Measurements from ENCODE around the gene NLGN2.

DNA sequence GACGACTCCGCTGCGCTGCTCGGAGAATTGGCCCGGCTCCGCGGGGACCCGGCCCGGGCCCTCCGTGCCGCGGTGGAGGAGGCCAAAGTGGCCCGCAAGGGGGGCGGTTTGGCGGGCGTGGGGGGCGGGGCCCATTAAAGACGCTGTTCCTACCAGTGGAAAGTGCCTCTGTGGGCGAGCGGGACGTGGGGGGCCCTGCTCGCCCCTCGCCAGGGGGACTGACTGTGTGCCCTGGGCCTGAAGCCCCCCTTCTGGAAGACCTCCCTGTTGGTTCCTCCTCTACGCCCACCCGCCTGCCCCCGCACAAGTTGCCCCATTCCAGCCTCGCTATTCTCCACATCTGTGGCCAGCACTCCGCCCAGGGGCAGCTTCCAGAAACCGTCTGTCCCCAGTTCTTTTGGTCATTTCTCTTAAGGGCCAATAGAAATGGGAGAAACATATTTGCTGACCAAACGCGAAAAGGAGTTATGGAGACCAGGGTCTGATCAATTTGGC lies 29.8 kb downstream of the NLGN2 start:
- TF ChIP-seq, protein P1, sequence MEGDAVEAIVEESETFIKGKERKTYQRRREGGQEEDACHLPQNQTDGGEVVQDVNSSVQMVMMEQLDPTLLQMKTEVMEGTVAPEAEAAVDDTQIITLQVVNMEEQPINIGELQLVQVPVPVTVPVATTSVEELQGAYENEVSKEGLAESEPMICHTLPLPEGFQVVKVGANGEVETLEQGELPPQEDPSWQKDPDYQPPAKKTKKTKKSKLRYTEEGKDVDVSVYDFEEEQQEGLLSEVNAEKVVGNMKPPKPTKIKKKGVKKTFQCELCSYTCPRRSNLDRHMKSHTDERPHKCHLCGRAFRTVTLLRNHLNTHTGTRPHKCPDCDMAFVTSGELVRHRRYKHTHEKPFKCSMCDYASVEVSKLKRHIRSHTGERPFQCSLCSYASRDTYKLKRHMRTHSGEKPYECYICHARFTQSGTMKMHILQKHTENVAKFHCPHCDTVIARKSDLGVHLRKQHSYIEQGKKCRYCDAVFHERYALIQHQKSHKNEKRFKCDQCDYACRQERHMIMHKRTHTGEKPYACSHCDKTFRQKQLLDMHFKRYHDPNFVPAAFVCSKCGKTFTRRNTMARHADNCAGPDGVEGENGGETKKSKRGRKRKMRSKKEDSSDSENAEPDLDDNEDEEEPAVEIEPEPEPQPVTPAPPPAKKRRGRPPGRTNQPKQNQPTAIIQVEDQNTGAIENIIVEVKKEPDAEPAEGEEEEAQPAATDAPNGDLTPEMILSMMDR (IDR thresholded peaks at IDR 0.05) = no peak
- TF ChIP-seq EZH2 (IDR thresholded peaks at IDR 0.05; ENCODE audit: borderline replicate concordance, insufficient read depth, low read depth, low read length, poor library complexity, severe bottlenecking) = no peak
